HL-60/S4 (cell line): ENCODE measurements around the gene IL11.

Experiments
- in situ Hi-C: fragments of 300-500 bp; cut with MboI; formaldehyde crosslinking; loops from 2 replicates; pipeline ENCODE4 v1.14.3; 2022; ENCODE audit warnings: low sequenced_read_pairs

IL11 gene

DNA sequence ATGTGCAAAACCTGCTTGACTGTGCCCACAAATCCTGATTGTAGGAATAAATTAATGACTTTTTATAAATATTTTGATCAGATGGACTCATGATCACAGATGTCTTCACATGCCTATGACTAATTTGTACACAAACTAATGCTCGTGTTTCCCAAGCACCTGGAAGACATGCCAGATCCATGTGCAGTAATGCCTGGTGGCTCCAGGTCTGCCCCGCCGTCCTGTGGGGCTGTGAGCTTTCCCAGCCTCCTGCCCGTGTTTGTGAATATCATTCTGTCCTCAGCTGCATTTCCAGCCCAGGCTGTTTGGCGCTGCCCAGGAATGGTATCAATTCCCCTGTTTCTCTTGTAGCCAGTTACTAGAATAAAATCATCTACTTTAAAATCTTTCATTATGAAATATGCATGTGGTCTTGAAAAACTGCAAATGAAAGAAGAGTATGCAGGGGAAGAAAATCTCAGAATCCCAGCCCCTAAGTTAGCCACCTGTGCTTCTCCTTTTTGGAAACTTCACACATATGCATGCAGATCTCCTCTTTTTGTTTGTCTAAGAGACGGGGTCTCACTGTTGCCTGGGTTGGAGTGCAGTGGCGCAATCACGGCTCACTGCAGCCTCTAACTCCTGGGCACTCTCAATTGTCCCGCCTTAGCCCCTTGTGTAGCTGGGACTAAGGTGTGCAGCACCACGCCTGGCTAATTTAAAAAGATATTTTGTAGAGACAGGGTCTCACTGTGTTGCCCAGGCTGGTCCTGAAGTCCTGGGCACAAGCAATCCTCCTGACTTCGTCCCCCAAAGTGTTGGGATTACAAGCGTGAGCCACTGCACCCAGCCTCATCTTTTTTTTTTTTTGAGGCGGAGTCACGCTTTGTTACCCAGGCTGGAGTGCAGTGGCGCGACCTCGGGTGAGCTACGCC lies 21.7 kb upstream of the IL11 start:
- in situ Hi-C loops: no loop called here

DNA sequence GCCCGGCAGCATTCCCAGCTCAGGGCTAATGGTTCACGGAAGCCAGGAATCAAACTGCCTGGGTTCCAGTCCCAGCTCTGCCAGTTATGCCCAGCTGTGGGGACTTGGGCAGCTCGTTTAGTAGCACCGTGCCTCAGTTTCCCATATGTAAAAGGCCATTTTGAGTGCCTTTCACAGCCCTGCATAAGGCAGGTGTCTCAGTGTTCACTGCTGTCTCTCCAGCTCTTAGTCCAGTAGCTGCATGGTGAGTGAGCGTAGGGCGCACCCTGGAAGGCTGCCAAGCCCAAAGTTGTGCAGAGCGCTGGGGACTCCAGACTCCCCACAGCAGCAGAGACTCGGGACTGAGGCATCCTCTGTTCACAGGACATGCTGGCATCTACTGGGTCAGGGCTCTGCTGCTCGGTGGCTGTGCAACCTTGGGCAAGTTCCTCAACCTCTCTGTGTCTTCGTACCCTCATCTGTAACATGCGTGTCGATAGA lies 21.0 kb upstream of the IL11 start:
- in situ Hi-C loops: no loop called here

DNA sequence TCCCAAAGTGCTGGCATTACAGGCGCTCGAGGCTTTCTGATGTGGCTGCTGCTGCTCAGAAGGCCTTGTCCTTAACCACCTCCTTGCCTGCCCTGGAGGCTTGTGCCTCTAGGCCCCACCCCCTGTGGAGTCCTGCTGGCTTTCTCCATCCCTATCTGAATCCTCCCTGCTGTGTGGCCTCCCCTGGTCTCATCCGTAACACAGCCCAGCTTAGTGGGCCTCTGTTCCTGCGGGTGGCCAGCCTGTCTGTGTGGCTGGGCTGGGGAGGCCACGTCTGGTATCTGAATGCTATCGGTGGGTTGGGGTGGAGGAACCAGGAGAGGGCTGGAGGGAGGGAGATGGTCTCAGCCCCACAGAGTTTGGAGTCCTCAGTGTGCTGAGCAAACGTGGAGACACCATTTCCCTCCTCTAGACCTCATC lies 20.2 kb upstream of the IL11 start:
- in situ Hi-C loops: no loop called here

DNA sequence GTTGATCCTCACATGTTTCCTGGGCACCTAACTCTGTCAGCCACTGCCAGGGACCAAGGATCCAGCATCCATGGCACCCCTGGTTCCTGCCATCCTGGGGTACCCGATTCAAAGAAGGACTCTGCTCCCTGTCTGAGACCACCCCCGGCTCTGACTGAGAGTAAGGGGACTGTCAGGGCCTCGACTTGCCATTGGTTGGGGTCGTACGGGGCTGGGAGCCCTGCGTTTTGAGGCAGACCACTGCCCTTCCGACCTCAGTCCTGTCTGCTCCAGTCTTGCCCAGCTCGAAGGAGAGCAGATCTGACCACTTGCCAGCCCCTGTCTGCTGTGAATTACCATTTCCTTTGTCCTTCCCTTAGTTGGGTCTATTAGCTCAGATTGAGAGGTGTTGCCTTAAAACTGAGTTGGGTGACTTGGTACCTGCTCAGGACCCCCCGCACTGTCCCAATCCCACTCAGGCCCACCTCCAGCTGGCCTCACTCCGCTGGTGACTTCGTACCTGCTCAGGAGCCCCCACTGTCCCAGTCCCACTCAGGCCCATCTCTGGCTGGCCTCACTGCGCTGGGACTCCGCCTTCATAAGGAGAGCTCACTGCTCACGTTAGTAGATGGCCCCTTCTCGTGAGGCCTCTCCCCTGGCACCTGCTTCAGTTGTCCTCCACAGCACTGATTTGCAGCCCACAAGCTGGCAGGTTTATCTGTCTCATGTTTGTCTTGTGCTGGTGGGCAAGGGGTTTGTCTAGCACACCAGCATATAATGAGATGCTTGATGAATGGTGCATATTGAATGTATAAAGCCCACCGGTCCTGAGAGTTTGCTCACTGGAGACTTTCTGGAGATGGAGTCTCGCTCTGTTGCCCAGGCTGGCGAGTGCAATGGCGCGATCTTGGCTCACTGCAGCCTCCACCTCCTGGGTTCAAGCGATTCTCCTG lies 19.4 kb upstream of the IL11 start:
- in situ Hi-C loops: no loop called here

DNA sequence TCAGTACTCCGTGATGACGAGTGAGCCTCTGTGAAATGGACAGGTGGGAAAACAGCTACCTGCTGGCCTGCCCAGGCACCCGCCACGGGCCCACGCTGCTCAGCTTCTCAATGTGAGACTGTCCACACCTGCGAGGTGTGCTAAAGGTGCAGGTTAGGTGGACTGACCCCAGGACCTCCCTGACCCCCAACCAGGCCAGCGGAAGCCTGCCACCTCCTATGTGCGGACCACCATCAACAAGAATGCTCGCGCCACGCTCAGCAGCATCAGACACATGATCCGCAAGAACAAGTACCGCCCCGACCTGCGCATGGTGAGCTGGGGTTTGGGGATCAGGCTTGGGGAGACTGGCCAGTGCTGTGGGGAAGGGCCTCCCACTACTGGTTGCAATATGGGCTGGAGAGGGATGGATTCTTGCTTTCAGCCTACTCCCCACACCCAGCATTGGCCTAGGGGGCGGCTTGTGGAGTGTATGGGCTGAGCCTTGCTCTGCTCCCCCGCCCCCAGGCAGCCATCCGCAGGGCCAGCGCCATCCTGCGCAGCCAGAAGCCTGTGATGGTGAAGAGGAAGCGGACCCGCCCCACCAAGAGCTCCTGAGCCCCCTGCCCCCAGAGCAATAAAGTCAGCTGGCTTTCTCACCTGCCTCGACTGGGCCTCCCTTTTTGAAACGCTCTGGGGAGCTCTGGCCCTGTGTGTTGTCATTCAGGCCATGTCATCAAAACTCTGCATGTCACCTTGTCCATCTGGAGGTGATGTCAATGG lies 17.7 kb upstream of the IL11 start:
- in situ Hi-C loops: no loop called here

DNA sequence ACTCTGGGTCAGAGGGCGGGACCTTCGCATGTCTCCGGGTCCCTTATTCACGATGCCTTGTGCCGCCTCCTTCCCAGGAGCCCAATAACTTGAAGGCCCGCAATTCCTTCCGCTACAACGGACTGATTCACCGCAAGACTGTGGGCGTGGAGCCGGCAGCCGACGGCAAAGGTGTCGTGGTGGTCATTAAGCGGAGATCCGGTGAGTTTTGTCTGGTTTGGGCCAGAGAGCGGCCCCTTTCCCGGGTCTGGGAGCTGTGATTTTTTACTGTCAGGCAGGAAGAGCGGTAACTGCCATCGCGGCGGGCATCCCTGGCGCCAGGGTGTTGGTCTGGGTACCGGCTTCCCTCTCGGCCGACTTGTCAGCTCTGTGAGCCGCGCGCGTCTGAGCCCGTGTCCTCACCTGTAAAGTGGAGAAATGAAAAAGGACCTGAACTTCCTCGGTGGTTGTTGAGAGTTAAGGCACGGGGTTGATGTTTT lies 16.3 kb upstream of the IL11 start:
- in situ Hi-C loops: no loop called here

DNA sequence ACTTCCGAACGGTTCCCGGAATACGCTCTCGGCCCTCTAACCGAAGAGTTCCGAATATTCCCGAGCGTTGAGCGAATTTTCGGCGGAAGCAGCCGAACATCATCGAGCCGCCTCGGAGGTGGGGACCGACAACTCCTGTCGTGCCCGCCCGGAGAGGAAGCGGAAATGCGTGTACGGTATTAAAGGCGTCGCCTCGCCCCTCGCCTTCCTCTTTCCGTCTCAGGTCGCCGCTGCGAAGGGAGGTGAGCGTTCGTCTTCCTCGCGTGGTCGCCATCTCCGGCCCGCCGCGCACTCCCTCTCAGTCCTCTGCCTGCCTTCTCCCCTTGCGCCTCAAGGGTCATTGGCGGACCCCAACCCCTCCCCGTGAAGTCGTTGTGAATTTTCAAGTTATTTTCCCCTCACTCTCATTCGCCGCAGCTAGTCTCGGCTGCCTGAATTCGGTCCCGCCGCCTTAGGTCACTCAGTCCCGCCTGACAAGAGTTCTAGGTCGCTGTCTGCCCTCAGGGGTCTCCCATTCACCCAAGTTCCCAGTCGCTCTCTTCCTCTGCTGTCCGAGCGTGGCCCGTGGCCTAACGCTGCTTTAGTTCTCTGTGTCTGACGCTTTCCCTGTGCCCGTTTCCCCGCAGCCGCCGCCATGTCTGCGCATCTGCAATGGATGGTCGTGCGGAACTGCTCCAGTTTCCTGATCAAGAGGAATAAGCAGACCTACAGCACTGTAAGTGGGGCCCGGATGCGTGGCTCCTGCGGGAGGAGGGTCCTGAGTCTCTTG lies 15.6 kb upstream of the IL11 start, which contains the start of gene RPL28:
RPL28 (plus strand) TSS at position 209 of the 769 bp plus-strand sequence; CDS start at position 635, 426 bp downstream.
- in situ Hi-C loops: no loop called here

DNA sequence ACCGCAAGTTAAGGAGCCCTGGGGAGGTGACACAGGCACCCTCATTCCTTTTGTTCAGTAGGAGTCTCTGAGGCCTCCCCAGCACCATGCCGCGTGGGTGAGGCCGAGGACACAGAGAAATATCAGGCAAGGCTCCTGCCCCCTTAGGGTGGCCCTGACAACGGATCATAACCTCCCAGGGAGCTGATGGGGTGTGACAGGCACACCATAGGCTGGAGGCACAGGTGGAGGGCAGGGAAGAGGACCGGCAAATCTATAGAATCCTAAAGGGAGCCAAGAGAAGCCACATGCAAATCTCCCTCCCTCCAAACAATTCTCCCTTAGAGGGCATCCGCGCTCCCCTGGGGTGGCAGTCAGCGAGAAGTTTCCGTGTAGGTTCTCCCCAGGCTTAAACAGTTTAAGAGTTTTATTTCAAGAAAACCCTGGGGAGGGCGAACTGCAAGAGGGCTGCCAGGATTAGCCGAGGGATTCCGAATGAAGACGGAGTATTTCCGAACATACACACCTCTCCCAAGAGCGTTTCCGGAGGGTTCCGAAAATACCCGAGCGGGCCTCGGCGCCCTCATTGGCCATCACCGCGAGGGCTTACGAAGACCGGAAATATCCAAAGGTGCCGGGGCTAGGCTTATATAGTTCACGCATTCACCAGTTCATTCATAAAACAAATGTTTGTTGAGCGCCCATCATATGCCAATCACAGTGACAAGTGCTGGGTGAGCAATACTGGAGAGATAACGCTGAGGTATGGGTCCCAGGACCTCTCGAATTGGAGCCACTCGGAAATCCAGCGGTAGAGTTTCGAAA lies 14.9 kb upstream of the IL11 start:
- in situ Hi-C loops: no loop called here

DNA sequence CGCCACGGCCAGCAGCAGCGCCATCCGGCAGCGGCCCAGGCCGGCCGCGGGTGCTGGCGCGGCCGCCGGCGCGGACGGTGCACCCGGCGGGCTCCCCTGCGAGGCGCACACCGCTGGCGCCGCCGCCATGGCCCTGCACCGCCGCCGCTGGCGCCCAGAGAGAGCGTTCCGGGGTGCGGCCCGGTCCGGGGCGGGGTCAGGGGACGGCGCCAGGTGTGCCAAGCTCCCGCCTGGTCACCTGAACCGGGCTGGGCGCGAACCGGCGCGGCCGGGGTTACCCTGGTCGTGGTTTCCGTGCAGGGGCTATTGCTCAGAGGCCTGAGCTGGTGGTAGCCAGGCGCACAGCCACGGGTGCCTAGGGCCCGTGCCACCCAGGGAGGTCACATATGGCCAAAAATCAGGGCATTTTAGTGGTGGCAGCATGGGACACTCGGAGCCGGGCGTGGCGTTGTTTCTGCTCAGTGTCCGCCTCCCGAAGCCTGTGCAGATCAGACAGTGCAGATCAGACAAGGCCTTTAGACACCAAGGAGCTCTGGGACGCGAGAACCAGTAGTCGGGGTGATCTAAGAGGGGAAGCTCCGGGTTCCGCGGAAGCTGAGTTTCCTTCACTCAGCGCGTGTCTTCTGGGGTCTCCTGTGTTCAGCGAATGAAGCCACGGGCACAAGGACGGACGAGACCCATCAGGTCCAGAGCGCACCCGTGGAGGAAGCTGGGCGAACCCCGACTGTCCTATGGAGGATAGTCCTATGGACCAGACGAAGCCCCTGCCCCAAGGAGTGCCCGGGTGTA lies 14.1 kb upstream of the IL11 start, which contains the start of gene TMEM238:
TMEM238 (minus strand) TSS at position 162 of the 789 bp plus-strand sequence; CDS start at position 129, 33 bp downstream.
- in situ Hi-C loops: no loop called here

DNA sequence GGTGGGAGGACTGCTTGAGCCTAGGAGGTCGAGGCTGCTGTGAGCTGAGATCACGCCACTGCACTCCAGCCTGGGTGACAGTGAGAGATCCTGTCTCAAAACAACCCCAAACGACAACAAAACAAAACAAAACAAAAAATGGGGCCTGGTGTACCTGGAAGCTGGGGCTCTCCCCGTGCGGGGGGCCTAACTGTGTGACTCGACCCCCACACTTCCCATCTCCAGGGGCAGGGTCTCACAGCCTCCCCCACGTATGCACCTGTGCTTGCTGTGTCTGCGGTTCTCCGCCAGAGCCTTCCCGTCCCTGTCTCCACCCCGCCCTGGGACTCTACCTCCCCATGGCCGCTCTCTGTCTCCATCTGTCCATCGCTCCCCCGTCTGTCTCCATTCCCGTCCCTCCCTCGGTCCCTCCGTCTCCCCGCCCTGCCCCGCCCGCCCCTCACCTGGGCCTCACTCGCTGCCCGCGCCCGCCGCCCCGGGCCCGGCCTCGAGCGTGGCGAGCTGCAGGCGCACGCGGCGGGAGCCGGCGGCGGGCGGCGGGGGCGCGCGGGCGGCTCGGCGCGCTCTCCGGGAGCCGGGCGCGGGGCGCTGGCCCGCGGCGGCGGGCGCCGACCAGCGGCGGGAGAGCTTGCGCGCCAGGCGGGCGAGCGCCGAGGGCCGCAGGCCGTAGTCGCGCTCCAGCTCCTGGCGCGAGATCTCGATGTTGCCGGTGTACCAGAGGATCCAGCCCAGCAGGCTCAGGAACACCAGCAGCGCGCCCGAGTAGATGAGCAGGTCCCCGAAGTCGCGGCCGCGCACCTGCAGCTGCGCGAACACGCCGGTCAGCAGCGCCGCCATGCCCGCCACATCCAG lies 13.2 kb upstream of the IL11 start:
- in situ Hi-C loops: no loop called here

DNA sequence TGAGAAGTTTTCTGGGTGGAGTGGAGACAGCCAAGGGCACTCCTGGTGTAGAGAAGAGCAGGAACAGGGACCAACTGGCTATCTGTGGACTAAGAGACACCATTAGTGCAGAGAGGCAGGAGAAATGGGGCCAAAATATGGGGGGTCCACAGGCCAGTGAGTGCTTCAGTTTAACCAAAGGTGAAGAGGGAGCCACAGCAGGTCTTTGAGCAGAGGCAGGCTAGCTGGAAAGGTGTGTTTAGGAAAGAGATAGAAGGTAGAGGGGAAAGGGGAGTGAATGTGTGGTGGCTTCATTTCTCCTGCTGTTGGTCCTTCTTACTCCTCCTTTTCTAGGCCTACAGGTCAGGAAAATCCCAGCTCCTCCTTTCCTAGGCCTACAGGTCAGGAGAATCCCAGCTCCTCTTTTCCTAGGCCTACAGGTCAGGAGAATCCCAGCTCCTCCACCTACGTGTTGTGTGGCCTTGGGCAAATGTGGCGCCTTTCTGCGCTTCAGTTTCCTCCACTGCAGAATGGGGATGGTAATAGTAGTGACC lies 12.3 kb upstream of the IL11 start:
- in situ Hi-C loops: no loop called here

DNA sequence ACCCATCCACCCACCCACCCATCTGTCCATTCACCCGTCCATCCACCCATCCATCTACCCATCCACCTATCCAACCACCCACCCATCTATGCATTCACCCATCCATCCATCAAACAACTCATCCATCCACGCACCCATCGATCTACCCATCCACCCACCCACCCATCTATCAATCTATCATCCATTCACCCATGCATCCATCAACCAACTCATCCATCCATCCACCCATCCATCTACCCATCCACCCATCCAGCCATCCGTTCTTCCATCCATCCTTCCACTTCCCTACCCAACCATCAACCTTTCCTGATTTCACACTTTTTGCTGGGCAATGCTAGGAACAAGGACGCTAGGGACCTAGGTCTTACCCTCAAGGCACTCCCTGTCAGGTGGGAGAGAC lies 11.8 kb upstream of the IL11 start:
- in situ Hi-C loops: no loop called here

DNA sequence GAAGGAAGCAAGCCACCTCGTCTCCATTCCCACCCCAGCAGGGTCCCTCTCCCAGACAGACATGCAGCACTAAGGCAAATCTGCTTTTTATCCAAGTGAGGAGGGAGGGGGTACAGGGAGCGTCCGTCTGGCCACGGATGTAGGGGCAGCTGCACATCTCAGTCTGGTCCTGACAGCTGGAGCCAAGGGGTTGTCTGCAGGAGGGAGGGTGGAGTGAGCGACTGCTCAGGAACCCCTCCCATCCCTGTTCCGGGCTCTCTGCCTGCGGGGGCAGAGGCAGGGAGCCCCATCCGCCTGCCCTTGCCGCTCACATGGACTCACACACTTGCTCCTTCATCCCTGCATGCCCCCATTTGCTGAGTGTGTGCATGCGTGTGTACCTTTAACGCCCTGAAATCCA lies 8.9 kb upstream of the IL11 start:
- in situ Hi-C loops: no loop called here

DNA sequence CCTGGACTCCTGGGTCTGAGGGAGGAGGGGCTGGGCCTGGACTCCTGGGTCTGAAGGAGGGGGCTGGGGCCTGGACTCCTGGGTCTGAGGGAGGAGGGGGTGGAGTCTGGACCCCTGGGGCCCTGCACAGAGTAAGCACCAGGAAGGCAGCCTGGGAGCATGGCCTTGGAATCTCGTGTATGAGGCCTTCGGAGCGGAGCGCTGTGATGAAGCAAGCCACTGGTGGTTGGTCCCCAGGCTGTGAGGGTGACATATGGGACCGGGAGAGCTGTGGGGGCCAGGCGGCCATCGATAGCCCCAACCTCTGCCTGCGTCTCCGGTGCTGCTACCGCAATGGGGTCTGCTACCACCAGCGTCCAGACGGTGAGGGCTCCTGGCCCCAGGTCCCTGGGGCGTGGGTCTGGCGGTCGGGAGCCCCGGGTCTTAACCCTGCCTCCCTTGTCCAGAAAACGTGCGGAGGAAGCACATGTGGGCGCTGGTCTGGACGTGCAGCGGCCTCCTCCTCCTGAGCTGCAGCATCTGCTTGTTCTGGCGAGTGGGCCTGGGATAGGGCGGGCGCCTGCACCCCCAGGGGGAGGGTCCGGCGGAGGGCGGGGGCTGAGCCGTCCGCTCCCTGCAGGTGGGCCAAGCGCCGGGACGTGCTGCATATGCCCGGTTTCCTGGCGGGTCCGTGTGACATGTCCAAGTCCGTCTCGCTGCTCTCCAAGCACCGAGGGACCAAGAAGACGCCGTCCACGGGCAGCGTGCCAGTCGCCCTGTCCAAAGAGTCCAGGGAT lies 7.3 kb upstream of the IL11 start:
- in situ Hi-C loops: no loop called here

DNA sequence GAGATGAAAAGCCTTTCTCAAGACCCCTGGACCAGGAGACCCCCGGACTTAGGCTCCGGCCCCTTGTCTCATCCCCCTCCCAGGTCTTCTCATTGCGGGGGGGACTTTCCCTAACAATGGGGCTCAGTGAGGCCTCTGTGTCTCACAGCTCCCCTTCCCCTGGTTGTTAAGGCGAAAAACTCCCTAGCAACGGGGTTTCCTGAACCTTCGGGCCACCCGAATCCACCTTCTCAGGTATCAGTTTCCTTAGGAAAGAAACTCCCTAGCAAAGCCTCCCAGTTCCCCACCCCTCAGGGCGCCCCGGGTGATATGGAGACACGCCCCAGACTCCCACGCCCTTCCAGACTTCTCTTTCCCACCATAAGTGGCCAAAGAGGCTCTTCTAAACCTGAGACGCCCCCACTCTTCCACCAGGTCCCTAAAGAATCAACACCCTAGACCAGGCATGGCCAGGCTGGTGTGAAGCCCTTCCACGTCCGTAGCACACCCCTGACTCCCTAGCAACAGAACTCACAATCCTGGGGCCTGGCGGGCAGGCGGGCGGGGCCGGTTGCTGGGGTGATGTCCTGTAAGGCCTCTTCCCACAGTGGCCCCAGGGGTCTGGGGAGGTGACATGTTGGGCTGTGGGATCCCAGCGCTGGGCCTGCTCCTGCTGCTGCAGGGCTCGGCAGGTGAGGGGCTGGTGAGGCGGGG lies 6.1 kb upstream of the IL11 start, which contains the start of gene TMEM190:
TMEM190 (plus strand) TSS at position 586 of the 693 bp plus-strand sequence; CDS start at position 614, 28 bp downstream.
- in situ Hi-C loops: no loop called here
